GM21825 (cell line): ENCODE results near the gene GMPS.
"Not testable (repeated sequence)": the region's sequence is repeated elsewhere in the genome, so short reads cannot be mapped to it uniquely, and the experiment has no call there.

Experiments
- ATAC-seq: cut with Tn5 transposase; IDR thresholded peaks from one replicate; pipeline ENCODE4 v1.9.1; 2021; ENCODE audit warnings: mild to moderate bottlenecking, moderate library complexity; ENCODE audit not compliant: unreplicated experiment

GMPS gene

DNA sequence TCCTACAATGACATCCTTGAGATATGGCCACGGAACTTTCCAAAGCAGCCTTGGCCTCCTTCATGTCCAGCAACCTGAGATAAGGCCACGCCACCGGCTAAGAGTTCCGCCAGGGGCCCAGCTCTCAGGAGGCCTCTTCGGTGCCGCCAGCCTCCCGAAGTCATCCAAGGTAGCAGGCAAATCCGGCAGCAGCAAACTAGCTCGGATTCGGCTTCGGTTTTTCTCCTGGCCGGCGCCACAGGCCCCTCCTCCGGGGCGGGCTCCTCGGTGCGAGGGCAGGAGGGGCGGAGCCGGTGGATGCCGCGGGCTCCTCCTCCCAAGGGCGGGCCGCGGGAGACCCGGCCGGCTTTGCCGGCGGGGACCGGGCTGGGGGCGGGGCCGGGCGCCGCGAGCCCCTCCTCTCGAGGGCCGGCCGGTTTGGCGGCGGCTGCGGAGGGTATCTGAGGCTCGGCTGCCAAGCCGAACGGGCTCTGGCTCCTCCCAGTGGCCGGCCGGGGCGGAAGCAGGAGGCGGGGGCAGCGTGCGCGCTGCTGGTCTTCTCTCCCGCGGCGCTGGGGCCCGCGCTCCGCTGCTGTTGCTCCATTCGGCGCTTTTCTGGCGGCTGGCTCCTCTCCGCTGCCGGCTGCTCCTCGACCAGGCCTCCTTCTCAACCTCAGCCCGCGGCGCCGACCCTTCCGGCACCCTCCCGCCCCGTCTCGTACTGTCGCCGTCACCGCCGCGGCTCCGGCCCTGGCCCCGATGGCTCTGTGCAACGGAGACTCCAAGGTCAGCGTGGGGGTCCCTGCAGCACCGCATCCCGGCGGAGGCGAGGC is at the start of gene GMPS:
GMPS (plus strand) TSS at position 518 of the 812 bp plus-strand sequence; CDS start at position 739, 221 bp downstream.
- ATAC-seq = peak; percentile 92

- ATAC-seq = not testable (repeated sequence)
These were observed 41.9 kb upstream of the GMPS start for GRCh38 chr3:155828490-155829098.

DNA sequence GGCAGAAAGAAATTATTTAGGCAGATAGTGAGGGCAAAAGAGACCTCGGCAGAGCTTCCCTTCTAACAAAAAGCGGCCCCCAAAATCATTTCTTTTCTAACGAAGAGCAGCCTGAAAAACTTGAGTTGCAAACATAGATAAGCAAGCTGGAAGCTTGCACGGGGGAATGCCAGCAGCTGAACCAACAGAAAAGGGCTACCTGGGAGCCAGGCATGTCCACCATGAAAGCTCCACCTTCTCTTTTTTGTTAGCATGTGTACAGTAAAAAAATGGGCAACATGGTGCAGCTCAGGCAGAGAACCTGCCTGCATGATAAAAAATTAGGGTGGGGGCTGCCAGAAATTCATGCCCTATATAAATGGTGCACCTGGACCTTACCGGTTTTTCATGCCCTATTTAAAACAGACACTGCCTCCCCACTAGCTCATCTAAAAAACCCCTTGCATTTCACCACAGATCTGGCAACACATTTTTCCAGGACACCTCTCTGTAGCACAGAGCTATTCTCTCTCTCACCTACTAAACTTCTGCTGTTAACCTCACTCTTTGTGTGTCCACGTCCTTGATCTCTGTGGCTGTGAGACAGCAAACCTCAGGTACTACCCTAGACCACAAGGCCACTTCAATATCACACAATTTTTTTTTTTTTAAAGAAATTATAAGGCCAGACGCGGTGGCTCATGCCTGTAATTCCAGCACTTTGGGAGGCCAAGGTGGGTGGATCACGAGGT is 34.9 kb upstream of the GMPS start:
- ATAC-seq = no peak

GRCh38 chr3:155843569-155843968 is 26.9 kb upstream of the GMPS start:
- ATAC-seq = no peak

DNA sequence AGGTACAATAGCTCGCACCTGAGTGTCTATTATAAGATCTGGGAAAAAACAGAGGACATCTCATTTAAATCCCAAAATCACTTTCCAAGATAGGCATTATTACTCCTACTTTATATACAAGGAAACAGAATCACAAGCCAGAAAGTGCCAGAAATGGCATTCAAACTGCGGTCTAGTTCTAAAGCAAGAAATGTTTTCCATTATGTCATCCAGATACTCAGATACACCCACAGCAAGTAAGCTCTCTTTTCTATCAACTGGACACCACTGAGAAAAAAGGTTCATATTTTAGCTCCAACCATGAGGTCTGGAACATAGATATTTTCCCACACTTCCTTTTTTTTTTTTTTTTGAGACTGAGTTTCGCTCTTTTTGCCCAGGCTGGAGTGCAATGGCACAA is 24.3 kb upstream of the GMPS start:
- ATAC-seq = no peak

GRCh38 chr3:155847993-155848392 is 22.5 kb upstream of the GMPS start:
- no peak for ATAC-seq

DNA sequence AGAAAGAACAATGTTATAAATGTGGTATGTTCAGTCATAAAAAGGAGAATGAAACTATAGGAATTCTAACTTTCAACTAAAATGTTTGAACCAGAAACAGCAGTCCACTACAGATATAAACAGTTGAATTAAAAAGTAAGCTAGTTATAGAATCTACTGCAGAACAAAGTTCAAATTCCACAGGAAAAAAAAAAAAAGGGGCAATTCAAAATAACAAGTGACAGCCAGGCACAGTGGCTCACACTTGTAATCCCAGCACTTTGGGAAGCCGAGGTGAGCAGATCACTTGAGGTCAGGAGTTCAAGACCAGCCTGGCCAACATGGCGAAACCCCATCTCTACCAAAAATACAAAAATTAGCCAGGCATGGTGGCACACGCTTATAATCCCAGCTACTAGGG is 21.0 kb upstream of the GMPS start:
- not testable (repeated sequence) for ATAC-seq

DNA sequence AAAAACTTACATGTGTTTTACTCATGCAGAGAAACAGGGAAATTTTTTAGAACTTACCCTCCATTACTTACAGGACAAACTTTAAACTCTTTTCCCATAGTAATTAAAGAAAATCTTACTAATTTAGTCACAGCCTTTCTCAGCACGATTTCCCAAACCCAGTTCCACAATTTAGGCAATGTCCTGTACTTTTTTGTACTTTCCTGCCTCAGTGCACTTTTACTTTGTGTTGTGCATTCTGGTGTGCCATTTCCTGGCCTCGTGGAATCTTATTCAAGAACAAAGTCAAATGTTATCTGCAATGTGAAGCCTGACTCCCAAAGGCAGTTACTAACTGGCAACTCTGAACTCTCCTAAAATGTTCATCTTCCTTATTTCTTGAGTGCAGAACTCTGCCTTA is 18.1 kb upstream of the GMPS start:
- ATAC-seq = no peak

- ATAC-seq = peak; percentile 8
These were observed 17.0 kb upstream of the GMPS start for GRCh38 chr3:155853214-155854140.

DNA sequence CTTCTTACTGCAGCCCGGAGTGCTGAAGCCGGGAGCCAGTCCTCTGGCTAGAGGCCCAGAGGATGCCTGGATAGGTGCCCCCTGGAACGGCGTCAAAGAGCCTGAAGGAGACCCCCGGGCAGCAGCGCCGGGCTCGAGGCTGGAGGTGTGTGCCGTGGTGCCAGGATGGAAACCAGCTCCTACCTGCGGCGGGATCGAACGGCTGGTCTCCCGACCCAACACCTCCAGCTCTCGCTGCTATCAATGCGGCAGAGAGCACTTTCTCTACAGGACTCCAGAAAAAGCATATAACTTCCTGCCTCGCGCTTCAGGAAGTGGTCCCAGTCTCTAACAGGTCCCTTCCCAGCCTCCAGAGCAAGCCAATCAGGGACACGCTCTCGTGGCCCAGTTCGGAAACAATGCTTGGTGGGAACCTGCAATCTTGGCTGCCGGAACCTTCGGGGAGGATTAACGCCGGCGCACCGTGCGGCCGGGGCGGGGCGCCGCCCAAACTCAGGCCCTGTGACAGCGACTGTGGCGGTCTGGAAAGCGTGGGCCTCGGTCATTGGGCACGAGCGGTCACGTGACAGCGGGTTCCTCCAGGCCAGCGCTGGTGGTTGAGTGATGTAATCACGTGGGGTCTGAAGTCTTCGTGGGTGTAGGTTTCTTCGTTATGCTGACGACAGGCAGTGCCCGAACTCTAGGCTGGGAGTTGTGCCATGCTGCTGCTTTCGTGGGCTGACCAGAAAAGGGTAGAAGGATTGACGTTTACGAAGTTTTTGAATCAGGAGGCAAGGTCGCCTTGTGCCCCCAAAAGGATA is 16.1 kb upstream of the GMPS start, which contains the start of gene SLC33A1:
SLC33A1 (minus strand) TSS at position 287 of the 800 bp plus-strand sequence. CDS start 430 bp downstream, outside the sequence.
- peak; percentile 95 for ATAC-seq

DNA sequence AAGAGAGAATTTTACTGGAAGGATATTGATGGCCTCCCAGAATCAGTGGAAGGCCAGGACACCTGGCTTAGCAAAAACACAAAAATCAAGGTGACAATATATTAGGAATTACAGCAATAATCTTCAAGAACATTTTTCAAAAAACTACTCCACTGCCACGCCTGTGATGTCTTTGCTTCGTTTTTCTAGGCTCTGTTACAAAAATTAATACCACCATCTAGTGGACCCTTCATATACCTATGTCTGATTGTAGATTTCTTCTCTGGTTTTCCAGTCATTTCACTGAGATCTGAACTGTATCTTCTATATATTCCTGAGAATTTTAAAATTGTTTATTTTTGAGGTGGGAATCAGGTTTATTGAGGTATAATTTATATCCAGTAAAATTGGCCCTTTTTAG is 10.6 kb upstream of the GMPS start:
- peak; percentile 66 for ATAC-seq

- ATAC-seq = not testable (repeated sequence)
These were observed 10.0 kb upstream of the GMPS start for GRCh38 chr3:155860424-155860823.

DNA sequence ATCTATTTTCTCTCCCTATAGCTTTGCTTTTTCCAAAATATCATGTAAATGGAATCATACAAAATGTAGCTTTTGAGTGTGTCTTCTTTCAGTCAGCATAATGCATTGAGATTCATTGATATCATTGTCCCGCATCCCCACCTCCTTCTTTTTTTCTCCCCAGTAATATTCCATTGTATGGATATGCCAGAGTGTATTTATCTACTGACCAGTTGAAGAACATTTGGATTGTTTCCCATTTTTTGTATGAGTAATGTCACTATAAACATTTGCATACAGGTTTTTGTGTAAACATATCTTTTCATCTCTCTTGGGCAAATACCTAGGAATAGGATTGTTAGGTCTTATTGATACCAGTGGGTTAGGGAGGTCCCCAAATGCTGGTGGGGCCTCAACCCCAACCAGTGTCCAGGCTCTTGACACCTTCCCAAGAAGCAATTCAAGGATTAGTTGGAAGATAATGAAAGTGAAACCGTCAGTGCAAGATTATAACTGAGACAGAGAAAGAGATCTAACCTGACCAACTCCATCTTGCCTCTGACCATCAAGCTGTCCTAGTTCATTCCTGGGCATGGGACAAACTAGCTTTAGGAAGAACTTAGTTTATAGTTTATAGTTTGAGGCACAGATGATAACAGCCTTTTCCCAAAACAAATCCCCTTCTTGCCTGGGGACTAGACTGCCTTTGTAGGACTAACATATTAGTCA is 8.8 kb upstream of the GMPS start:
- no peak for ATAC-seq

DNA sequence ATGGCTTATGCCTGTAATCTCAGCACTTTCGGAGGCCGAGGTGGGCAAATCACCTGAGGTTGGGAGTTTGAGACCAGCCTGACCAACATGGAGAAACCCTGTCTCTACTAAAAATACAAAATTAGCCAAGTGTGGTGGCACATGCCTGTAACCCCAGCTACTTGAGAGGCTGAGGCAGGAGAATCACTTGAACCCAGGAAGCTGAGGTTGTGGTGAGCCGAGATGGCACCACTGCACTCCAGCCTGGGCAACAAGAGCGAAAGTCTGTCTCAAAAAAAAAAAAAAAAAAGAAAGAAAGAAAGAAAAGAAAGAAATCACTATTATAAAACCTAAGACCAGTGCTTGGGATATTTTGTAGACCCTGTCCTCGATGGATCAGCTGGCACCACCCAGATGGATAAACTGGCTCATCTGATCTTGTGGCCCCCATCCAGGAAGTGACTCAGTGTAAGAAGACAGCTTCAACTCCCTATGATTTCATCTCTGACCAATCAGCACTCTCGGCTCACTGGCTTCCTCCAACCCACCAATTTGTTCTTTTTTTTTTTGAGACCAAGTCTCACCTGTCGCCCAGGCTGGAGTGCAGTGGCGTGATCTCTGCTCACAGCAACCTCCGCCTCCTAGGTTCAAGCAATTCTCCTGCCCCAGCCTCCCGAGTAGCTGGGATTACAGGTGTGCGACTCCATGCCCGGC is 8.0 kb upstream of the GMPS start:
- not testable (repeated sequence) for ATAC-seq

- ATAC-seq = no peak
These were observed 7.2 kb upstream of the GMPS start for GRCh38 chr3:155863072-155863784.

DNA sequence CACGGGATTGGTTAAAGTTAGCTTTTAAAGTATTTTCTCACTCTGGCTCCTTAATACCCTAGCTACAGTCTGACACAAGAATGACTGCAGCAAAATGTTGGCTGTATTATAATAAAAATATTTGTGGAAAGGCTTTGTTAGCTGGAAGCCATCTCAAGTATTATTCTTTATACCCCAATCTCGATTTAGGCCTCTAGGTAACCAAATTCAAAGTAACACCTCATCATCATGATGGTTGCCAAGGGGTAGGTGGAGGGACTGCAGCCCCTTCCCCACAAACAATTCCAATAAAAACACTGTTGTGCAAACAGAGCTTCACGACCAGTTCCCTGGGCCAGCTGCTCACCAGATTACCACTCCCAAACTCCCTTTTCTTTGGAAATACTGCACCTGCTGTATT is 759 bp upstream of the GMPS start:
- ATAC-seq = no peak

- ATAC-seq = peak; percentile 29
These were observed 695 bp downstream of the GMPS start for GRCh38 chr3:155870945-155871745.
